GM19193 (cell line): ENCODE measurements around the gene CTNNA2.

ENCODE experiments used
- POLR2A ChIP-seq: IDR thresholded peaks from 4 replicates; pipeline ENCODE4 v1.6.1; 2011; ENCODE audit not compliant: insufficient read depth, insufficient read length; ENCODE audit errors: extremely low read depth

Gene CTNNA2

GRCh38 chr2:80281049-80281448 lies 768.2 kb downstream of the CTNNA2 start:
- TF ChIP-seq POLR2A, result no peak

- no peak for TF ChIP-seq POLR2A
These were observed 775.7 kb downstream of the CTNNA2 start for GRCh38 chr2:80288576-80288975.

GRCh38 chr2:80291656-80292055 lies 778.8 kb downstream of the CTNNA2 start:
- no peak for TF ChIP-seq POLR2A

GRCh38 chr2:80292474-80292873 lies 779.6 kb downstream of the CTNNA2 start:
- TF ChIP-seq POLR2A, result no peak

GRCh38 chr2:80293039-80293438 lies 780.2 kb downstream of the CTNNA2 start:
- no peak for TF ChIP-seq POLR2A

- TF ChIP-seq POLR2A, result no peak
These were observed 786.1 kb downstream of the CTNNA2 start for GRCh38 chr2:80298954-80299353.

- TF ChIP-seq POLR2A, result no peak
These were observed 786.8 kb downstream of the CTNNA2 start for GRCh38 chr2:80299661-80300060.

- TF ChIP-seq POLR2A, result no peak
These were observed 787.5 kb downstream of the CTNNA2 start for GRCh38 chr2:80300346-80300745.

GRCh38 chr2:80300954-80301353 lies 788.1 kb downstream of the CTNNA2 start:
- TF ChIP-seq POLR2A, result no peak

- TF ChIP-seq POLR2A, result no peak
These were observed 789.1 kb downstream of the CTNNA2 start for GRCh38 chr2:80302001-80302313.

- no peak for TF ChIP-seq POLR2A
These were observed 789.6 kb downstream of the CTNNA2 start for GRCh38 chr2:80302314-80303005.

- TF ChIP-seq POLR2A, result no peak
These were observed 790.4 kb downstream of the CTNNA2 start for GRCh38 chr2:80303006-80303908.

- TF ChIP-seq POLR2A, result no peak
These were observed 791.3 kb downstream of the CTNNA2 start, which contains the start of gene LRRTM1 for GRCh38 chr2:80303909-80304837. TSS of gene LRRTM1 (minus strand) at chr2:80304752. CDS start at chr2:80303819, 933 bp downstream.

- no peak for TF ChIP-seq POLR2A
These were observed 798.5 kb downstream of the CTNNA2 start for GRCh38 chr2:80311304-80311703.

- no peak for TF ChIP-seq POLR2A
These were observed 799.5 kb downstream of the CTNNA2 start for GRCh38 chr2:80312282-80312839.
